Measurements from ENCODE around the gene DNAAF8. TPM values are rescaled to one million over a fixed set of nuclear protein-coding genes. Genes with fewer than 3 reads are reported as not detected.

The DNAAF8 gene
- total and polyA plus RNA-seq, 2 experiments from 2014 or later, result 0.07 to 0.77 TPM

DNA sequence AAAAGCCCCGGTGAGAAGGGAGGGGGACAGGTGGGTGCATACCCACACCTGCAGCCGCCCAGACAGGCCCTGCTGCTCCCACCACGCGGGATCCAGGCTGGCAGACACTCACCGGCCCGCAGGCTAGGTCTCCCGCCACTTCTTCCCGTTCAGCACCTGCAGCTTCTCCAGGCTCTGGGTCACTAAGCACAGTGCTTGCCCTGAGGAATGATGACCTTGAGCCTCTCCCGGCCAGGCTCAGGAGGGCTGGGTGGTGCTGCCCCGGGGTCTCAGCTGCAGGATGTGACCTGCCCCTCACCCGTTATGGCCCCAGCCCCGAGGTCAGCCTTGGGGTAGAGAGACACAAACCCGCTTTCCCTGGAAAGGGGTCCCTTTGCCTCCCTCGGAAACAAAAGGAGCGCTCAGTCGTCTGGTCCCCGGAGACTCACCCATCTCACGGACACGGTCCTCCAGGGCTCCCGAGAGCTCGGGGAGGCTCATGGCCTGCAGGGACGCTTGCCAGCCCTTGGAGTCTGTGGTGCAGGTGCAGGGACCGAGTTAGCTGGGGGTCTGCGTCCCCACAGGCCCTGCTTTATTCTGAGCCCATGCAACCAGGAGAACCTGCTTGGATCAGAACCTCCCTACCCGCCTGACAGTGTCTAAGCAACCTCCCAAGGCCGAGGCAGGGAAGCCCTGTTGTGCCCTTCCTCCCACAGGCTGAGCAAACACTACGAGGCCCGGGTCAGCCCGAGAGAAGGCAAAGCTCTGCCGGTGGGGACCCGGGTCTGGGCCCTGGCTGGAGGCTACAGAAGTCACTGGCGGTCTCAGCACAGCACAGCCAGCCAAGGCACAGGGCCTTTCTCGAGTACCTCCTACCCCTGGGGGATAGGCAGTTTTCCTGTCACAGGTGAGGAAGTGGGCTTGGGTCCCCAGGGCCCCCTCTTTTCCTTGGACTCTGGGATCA lies 37.2 kb upstream of the DNAAF8 start:
- no peak overlapping the region for H3K4me3 ChIP-seq
- H3K27me3 ChIP-seq, result no peaks in the 10 kb centered on the region
- DNase-seq (ENCODE audit: low read depth in 1 of 2, low spot score in 1 of 2), result no peak
- H3K4me1 ChIP-seq (ENCODE audit: low read depth), result peaks cover 4% of the 10 kb centered on the region
- no peak for TF ChIP-seq CTCF (IDR thresholded peaks at IDR 0.05; ENCODE audit: low read depth, low read length)
- H3K36me3 ChIP-seq, result peaks cover 35% of the 10 kb centered on the region
- no peaks in the 10 kb centered on the region for H3K9me3 ChIP-seq (ENCODE audit: low read depth)
- H3K27ac ChIP-seq, result peak overlapping the region; percentile 65

- H3K27me3 ChIP-seq, result no peaks in the 10 kb centered on the region
- H3K9me3 ChIP-seq (ENCODE audit: low read depth), result no peaks in the 10 kb centered on the region
- H3K4me1 ChIP-seq (ENCODE audit: low read depth), result peaks cover 2% of the 10 kb centered on the region
- no peak for TF ChIP-seq CTCF (IDR thresholded peaks at IDR 0.05; ENCODE audit: low read depth, low read length)
- peak overlapping the region; percentile 65 for H3K27ac ChIP-seq
- DNase-seq (ENCODE audit: low read depth in 1 of 2, low spot score in 1 of 2), result no peak
- no peak overlapping the region for H3K4me3 ChIP-seq
- peaks cover 37% of the 10 kb centered on the region for H3K36me3 ChIP-seq
These were observed 36.5 kb upstream of the DNAAF8 start for GRCh38 chr16:4697848-4698291.

GRCh38 chr16:4698321-4699045 lies 35.9 kb upstream of the DNAAF8 start:
- DNase-seq (ENCODE audit: low read depth in 1 of 2, low spot score in 1 of 2), result no peak
- no peak for TF ChIP-seq CTCF (IDR thresholded peaks at IDR 0.05; ENCODE audit: low read depth, low read length)
- Histone ChIP-seq H3K4me1 (ENCODE audit: low read depth) (no peaks in the 10 kb centered on the region), H3K9me3 (ENCODE audit: low read depth) (no peaks in the 10 kb centered on the region), H3K27ac (peak overlapping the region; percentile 65), H3K27me3 (no peaks in the 10 kb centered on the region), H3K4me3 (no peak overlapping the region), H3K36me3 (peaks cover 37% of the 10 kb centered on the region)

DNA sequence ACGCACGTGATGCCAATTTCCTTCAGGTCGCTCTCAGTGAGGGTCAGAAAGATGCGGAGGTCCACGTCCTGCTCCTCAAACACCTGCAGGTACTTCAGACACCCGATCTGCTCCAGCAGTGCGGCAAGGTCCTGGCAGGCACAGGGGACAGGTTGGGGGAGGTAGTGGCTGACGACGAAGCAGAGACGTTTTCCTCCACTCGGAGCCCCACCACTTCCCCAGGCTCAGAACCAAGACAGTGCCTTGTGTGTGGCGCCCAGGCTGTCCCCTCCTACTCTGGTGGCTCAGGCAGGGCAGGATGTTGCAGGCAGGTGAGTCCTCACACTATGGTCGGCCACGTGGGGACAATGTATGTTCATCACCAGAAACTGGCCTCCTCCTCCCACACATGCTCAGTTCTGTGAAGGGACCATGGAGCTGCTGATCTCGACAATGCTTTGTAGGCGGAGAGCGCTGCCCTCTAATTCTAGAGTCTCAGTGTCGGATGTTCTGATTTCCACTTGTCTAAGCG lies 35.2 kb upstream of the DNAAF8 start:
- H3K4me1 ChIP-seq (ENCODE audit: low read depth), result no peaks in the 10 kb centered on the region
- no peak for TF ChIP-seq CTCF (IDR thresholded peaks at IDR 0.05; ENCODE audit: low read depth, low read length)
- no peak for DNase-seq (ENCODE audit: low read depth in 1 of 2, low spot score in 1 of 2)
- no peak overlapping the region for H3K4me3 ChIP-seq
- no peak overlapping the region for H3K27ac ChIP-seq
- no peaks in the 10 kb centered on the region for H3K9me3 ChIP-seq (ENCODE audit: low read depth)
- H3K36me3 ChIP-seq, result peaks cover 42% of the 10 kb centered on the region
- H3K27me3 ChIP-seq, result no peaks in the 10 kb centered on the region

DNA sequence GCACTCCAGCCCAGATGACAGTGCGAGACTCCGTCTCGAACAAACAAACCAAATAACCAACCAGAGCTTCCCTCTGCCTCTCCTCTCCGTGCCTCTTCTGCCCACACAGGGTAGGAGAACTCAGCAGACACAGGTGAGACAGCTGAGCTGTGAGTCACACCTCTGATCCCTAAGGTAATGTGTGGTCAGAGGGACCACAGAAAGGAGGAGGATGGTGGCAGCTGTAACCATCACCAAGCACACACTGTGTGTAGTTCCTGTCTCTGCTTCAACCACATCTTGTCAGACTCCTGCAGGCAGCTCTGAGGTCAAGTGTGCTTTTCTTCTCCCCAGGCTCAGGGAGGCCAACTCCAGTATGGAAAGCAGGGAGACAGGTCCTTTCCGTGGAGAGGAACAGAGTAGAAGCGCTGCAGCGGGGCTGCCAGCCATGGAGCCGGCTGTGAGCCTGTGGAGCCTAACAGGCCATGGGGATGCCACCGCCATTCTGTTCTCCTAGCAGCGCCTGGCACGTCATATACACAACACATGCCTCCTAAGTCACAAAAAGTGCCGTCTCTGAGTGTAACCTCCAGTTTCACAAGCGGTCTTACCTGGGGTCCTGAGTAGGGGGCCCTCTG lies 33.8 kb upstream of the DNAAF8 start:
- Histone ChIP-seq H3K9me3 (ENCODE audit: low read depth) (no peaks in the 10 kb centered on the region), H3K4me1 (ENCODE audit: low read depth) (no peaks in the 10 kb centered on the region), H3K4me3 (no peak overlapping the region), H3K27me3 (no peaks in the 10 kb centered on the region), H3K27ac (no peak overlapping the region), H3K36me3 (peaks cover 44% of the 10 kb centered on the region)
- no peak for TF ChIP-seq CTCF (IDR thresholded peaks at IDR 0.05; ENCODE audit: low read depth, low read length)
- no peak for DNase-seq (ENCODE audit: low read depth in 1 of 2, low spot score in 1 of 2)
